NCI-H2029 (cell line): ENCODE data around the gene RAP1GAP2.

Experiments
- DNase-seq: peaks from one replicate; lab custom pipeline; 2025; lab: John Stamatoyannopoulos, UW

The RAP1GAP2 gene

DNA sequence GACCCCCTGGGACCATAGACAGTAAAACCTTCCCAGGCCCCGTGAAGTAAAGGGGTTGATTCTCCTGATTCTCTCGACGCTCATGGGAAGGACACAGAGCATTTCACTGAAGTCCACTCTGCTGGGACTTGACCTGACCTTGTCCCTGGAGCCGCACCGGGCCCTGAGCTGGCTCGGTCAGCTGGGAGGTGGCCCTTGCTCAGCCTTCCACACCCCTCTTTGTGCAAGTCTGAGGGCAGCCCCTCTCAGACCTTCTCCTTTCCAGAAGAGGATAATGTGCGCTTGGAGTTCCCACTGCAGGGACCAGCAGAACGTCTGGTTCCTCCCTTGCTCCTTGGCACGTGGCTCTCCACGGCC lies 115.5 kb downstream of the RAP1GAP2 start:
- no peak for DNase-seq

DNA sequence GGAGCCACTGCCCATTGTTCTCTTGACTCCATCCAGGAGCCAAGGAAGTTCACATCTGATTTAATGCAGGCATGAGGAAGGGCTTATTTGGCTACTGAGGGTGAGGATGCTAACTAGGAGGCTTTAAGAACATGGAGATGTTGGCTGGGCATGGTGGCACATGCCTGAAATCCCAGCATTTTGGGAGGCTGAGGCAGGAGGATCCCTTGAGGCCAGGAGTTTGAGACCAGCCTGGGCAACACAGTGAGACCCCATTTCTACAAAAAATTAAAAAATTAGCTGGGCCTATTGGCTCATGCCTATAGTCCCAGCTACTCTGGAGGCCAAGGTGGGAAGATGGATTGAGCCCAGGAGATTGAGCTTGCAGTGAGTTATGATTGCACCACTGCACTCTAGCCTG lies 116.5 kb downstream of the RAP1GAP2 start:
- DNase-seq = no peak

DNA sequence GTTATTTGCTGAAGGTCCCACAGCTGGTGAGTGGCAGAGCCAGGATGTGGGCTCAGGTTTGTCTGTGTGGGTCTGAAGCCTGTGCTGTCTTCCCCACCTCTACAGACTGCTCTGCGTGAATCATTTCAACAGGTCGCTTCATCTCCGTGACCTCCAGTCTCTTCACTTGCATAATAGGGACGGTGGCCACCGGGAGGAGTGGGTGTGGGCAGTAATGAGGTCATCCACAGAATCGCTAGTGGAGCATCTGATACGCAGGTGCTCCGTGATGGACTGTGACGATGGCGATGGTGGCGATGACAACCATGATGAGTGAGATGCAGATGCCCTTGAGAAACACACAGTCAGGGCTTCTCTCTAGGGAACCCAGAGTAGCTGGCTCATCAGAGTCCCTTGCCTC lies 120.2 kb downstream of the RAP1GAP2 start:
- DNase-seq = no peak

DNA sequence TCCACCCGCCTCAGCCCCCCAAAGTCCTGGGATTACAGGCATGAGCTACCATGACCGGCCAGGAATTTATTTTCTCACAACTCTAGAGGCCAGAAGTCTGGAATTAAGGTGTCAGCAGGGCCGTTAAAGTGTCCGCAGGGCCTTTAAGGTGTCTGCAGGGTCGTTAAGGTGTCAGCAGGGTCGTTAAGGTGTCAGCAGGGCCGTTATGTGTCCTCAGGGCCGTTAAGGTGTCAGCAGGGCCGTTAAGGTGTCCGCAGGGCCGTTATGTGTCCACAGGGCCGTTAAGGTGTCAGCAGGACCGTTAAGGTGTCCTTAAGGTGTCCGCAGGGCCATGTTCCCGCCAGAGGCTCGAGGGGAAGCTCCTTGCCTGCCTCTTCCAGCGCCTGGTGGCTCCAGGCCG lies 125.2 kb downstream of the RAP1GAP2 start:
- DNase-seq = no peak

DNA sequence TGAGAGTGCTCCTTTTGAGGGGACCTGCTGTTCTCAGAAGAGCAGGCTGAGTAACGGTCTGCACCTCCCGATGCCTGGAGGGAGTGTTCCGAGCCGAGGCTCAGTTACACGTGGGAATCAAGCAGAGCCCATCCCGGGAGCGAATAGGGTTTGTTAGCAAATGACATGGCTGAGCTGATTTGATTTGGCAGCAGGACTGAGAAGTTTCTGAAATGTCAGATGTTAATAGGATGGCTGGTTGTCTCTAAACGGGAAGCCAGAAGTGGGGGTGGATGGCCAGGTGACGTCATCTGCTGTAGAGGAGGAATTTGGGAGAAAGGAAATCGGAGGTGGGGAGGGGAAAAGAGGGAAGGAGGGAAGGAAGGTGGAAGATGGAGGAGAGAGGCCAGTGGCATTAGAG lies 128.0 kb downstream of the RAP1GAP2 start:
- DNase-seq = no peak

DNA sequence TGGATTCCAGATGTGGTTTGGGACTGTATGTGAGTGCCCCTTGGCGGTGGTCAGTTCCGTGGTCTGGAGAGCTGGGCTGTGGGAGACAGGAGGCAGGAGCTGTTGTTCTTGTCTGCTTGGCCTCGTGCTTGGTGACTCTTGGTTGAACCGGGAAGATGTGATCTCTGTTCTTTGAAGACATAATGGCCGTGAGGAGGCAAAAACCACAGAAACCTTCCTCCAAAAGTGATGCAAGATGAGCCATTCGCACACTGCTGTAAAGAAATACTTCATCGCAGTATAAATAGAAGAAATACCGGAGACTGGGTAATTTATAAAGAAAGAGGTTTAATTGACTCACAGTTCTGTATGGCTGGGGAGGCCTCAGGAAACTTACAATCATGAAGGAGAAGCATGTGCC lies 128.8 kb downstream of the RAP1GAP2 start:
- DNase-seq = no peak

DNA sequence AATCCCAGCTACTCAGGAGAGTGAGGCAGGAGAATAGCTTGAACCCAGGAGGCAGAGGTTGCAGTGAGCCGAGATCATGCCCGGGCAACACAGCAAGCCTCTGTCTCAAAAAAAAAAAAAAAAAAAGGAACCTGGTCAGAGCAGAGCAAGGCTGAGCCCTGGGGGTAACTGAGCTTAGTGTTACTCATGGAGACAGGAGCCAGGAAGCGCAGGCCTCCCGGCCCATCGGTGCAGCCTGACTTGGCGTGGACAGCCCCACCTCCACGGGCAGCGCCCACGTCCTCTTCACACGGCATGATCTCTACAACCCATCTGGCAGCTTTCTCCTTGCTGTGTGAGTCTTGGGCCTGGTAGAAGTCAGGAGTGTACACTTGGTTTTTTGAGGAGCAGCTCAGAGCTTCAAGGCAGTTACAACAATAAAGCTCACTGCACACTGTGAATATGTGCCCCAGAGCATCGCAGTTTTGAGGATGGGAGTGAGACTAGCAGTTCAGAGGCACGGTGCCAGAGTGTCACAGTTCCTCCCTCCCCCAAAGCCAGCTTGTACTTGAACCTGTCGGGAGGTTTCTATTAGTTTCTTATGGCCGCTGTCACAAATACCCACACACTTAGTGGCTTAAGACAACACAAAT lies 129.9 kb downstream of the RAP1GAP2 start:
- DNase-seq = no peak

DNA sequence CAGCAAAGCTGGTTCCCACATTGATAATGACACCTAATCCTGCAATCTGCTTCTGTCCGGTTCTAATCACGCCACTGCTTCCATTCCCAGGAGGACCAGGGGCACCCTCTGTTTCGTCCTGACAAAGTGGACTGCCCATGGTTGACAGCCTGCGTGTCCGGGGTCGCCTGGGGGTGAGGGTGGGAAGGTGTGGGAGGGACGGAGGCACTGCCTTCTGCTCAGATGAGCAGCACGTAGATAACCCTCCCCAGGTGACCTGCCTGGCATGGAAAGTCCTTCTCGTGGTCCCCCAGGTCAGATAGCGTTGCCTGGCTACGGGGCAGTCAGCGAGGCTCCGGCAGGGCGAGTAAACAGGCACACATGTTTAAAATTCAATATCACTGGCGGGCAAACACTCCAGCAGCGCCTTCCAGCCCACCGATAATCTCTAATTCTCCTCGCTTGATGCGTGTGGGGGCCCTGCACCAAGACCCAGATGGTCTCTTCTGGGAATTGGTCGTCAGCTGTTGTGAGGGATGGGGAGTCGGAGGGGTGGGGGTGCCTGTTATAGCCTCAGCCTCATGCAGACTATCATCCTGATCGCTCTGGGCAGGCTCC lies 132.2 kb downstream of the RAP1GAP2 start:
- no peak for DNase-seq

DNA sequence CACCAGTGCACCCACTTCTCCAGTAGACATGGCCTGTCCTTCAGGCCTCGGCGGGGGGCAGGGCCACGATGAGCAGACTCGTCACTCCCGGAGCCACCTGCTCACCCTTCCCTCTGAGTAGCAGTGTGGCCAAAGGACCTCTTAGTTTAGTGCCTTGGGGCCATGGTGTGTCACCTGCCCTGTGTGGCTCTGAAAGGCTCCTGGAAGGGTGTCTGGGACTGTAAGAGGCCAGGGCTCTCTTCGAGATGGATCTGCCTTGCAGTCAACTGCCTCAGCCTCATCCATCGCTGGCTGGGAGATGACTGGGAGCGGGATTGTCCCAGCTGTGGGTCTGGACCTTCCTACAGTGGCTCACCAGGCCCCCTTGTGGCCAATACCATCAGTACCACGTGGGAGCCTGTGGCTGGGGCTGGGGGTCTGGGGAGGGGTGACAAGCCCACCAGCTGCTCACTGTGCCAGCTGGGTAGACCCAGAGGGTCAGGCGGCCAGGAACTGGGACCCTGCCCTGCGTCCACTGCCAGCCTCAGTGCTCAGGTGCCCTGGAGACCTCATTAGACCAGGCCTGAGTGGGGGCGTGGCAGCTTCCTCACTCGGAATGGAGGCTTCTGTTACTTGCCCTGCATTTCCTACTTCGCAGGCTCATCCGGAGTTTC lies 133.8 kb downstream of the RAP1GAP2 start:
- no peak for DNase-seq

DNA sequence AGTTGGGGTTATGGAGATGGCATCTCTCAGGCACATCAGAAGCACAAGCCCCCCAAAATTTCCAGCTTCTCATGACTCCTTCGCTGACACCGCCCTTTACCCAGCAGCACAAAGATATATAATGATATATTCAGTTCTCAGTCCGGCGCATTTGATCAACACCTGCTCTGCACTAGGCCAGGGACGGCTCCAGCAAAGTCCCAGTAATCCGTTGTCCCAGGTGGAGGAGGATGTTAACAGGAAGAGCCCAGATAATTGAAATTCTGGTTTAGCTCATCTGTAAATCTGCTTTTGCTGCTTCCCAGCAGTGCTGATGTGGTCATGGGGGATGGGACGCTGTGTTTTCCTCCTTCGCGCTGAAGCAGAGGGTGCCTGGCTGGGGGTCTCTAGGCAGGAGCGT lies 135.6 kb downstream of the RAP1GAP2 start:
- no peak for DNase-seq

DNA sequence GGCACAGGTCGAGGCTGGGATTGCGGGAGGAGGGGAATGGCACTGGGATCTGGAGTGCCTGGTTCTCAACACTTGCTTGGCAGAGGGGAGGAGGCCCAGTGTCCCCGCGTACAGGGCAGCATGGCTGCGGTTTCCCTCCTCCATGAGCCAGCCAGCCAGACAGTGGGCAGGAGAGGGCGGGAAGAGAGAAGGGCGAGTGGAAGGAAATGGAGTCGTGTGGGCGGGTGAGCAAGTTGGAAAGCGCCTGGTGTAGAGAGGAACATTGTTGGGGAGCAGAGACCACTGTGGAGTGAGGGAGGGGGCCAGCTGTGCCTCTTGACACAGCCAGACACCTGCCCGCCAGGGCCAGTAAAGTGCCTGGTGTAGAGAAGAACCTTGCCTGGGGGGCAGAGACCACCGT lies 136.7 kb downstream of the RAP1GAP2 start:
- no peak for DNase-seq

DNA sequence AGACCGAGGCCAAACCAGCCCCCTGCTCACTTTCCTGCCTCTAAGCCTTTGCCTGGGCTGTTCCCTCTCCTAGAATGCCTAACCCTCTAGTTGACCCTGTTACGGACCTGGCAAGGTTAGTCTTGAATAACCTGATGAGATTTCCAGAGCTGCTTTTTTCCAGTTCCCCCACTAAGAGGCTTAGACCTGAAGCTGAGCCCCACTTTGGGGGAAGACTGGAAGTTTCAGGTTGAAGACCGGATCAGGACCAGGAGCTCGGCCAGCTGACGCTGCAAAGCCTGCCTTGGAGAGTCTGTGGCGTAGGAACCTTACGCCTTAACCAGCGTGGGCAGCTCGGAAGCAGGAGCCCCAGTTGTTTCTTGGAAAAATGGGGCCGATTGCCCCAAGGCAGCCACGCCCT lies 137.4 kb downstream of the RAP1GAP2 start:
- DNase-seq = no peak

DNA sequence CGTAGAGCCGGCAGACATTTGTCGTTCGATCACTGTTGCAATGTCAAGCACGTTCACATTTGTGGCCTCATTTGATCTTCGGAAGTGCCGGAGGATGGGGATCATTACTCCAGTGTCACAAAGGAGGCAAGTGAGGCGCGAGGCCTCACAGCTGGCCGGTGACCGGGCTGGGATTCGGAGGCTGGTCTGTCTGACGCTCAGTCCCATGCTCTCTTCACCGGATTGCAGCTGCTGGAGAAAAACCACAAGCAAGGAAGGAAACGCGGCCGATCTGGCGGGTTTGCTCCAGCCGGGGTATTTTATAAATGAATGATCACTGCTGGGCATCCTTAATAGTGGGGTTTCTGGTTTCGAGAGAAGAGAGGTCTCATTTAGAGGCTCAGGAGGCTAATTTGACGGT lies 139.4 kb downstream of the RAP1GAP2 start:
- no peak for DNase-seq

DNA sequence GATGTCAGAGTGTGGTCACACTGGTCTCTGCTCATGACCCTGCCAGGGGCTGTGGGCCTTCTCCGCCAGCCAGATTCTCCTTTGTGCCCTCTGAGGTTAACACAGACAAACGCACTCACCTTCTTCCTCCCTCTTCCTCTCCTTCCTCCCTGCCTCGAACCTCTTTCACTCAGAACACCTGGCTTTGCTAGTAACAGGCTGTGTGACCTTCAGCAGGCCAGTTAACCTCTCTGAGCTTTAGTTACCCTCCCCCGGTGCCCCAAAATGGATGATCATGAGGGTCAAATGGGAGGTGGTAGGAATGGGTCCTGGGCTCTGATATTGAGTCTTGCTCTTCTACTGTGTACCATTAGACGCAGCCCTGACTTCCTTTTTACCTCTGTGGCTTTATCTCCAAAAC lies 140.1 kb downstream of the RAP1GAP2 start:
- no peak for DNase-seq

DNA sequence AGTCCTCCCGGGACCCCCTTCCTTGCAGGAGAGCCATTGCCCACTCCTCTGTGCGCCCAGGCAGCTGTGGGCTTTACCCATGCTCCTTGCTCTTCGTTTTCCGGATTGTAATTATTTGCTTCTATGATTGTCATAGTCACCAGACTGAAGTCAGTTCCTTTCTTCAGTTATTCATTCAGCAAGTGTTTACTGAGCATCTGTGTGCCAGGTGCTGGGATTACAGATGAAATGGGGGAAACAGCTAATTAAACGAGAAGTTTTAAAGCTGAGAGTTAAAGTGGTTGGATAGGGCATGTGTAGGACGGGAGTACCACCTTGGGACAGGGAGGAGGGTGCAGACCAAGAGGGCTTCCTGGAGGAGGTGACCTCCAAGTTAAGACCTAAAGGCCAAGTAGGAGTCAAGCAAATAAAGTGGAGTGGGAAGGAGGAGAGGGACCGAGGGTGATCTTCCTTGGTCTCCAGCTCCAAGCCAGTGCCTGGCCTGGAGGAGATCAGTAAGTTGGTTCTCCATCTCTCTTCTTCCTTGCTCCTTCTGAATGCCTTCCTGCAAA lies 140.6 kb downstream of the RAP1GAP2 start:
- DNase-seq = no peak

DNA sequence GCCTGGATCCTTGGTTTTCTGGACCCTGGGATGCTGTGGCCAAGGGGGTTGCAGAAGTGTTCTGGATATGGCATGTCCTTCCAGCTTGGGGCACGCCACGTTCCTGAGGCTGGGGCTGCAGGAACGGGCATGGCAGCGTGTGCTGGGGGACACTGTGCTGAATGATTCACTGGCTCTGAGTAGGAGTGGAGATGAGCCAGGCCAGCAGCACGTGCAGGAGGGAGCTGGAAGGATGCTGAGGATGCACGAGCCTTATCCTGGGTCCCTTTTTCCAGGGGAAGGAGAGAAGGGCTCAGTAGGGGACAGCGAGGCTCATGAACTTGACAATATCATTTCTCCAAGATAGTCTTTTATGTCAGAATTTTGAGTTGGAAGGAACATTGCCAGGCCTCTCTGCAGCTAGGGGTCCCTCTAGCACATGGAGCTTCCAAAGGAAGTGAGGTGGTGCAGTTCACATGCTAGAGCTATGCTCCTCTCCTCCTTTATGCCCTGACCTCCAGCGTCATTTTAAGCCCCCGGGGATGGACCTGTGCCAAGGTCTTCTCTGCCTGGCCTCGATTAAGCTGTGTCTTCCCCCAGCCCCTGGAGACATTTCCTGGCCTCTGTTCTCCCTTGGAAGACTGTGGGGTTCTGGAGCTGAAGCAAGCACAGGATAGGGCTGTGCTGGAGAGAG lies 141.2 kb downstream of the RAP1GAP2 start:
- no peak for DNase-seq

DNA sequence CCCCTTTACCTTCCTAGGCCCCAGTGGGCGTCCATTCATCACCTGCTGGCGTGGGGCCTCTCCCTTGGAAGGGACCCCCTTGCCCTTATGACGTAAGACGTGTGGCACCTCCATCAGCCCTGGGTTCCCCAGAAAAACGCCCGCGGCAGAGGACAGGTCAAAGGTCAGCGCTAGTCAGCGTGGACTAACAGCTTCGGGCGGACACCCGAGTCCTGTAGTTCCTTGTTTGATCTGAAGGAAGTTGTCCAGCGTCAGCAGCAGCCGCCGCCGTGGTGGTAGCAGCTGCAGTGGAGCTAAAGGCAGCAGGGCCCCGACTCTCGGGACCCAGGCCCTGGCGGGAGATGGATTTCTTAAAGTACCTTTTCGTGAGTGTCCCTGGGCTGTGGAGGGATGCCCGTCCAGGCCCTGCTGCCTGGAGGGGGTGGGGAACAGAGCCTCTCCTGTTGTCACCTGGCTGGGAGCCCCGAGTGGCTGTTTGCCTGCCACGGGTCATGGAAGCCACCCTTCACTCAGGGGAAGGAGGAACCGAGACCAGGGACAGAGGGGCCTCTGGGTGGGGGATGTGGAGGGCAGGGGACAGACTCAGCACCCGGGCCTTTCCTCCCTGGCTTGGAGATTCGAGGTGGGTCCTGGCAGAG lies 143.6 kb downstream of the RAP1GAP2 start:
- DNase-seq = no peak

DNA sequence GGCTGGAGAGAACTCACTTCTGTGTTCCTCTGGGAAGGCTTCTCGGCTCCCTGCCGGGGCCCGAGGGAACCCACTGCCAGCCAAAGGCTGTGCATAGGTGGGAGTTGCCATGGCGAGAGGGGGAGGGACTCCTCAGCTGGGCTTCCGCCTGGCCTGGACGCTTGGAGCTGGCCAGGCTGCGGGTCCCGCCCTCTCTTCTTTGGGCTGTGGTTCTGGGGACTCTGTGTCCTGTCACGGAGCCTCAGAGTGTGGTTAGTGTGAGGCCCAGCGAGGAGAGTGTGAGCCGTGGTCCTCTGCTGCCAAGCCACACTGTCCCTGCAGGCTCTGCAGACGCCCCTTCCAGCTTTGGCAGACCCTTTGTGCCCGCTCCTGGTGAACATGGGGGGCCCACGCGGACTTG lies 144.1 kb downstream of the RAP1GAP2 start:
- no peak for DNase-seq

DNA sequence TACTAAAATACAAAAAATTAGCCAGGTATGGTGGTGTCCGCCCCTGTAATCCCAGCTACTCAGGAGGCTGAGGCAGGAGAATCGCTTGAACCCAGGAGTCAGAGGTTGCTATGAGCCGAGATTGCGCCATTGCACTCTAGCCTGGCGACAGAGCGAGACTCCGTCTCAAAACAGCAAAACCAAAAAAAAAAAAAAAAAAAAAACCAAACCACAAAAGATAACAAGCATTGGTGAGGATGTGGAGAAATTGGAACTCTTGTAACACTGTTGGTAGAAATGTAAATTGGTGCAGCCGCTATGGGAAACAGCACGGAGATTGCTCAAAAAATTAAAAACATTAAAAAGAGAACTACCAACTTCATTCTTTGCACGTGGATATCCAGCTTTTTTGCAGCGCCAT lies 147.7 kb downstream of the RAP1GAP2 start:
- no peak for DNase-seq

DNA sequence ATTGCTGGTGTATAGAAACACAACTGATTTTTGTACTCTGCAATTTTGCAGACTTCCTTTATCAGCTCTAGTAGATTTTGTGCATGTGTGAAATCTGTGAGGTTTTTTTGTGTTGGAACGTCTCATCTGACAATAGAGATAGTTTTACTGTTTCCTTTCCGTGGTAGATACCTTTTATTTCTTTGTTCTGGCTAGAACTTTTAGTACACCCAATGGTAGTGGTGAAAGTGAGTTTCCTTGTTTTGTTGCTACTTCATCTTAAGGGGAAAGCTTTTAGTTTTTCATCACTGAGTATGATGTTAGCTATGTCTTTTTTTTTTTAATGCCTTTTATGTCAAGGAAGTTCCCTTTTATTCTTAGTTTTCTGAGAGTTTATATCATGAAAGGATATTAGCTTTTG lies 149.1 kb downstream of the RAP1GAP2 start:
- no peak for DNase-seq

DNA sequence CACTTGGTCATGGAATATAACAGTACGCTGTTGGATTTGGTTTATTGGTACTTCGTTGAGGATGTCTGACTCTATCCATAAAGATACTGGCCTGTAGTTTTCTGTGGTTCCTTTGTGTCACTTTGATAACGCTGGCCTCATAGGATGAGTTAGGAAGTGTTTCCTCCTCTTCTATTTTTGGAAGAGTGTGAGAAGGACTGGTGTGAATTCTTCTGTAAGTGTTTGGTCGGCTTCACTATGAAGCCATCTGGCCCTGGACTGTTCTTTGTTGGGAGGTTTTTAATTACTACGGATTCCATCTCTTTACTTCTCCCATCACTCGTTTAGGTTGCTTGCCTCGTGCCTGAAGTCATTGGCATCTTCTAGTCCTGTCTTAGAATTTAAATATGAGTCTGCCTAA lies 149.9 kb downstream of the RAP1GAP2 start:
- no peak for DNase-seq

DNA sequence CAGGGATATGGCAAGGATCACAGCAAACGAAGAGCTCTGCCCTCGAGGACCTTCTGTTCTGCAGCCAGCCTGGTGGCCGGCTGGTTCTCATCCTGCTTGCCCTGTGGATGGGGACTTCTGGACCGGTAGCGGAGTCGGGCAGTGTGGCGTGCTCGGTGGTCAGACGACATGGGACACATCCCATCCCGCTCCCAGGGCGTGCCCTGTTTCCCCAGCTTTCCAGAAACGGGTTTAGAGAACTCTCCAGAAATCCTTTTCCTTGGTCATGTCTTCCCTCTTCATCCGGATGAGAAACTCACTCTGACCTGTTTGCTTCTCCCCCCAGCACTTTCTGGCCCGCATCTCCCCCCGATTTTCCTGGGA lies 151.3 kb downstream of the RAP1GAP2 start:
- DNase-seq = no peak
